ENCODE measurements around the gene RAET1E. TPM values are rescaled to one million over a fixed set of nuclear protein-coding genes. Genes with fewer than 3 reads are reported as not detected.

RAET1E gene
- total and polyA plus RNA-seq, 2 donors (not counting 3 experiments of a cell fraction or from before 2014, with no cell fraction given): 0.04 TPM; not detected in 1

DNA sequence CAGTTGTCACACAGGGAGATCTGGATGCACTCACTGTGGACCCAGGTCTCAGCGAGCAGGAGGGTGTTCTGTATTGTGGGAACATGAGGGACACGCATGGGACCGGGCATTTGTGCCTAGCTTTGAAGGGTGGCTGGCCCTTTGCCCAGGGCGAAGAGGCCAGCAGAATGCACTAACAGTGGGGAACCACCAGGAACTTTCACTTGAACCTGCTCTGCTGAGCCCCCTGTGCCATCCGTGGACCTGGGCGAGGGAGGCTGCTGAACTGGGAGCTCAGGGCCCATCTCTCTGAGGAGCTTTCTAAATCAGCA lies 42.7 kb upstream of the RAET1E start:
- Histone ChIP-seq H3K36me3 (ENCODE audit: control insufficient read depth in 2 of 2, extremely low read depth in 1 of 2, insufficient read depth in 2 of 2, low read length in 2 of 2) (no peaks in the 10 kb centered on the region), H3K9ac (replicated peaks; ENCODE audit: extremely low read depth, insufficient read depth, low read length) (no peak overlapping the region), H3K4me3 (replicated peaks in 1 of 3; ENCODE audit: insufficient read depth in 1 of 3, low read depth in 1 of 3, low read length in 3 of 3) (no peak overlapping the region), H3K27me3 (ENCODE audit: control insufficient read depth in 2 of 2, insufficient read depth in 2 of 2, low read length in 2 of 2) (peaks cover 37 to 48% of the 10 kb centered on the region in 2 experiments), H3K27ac (ENCODE audit: insufficient read depth, low read depth, low read length) (no peak overlapping the region), H4K20me1 (replicated peaks; ENCODE audit: control insufficient read depth, extremely low read depth, insufficient read depth, low read length) (no peaks in the 10 kb centered on the region), H3K9me1 (replicated peaks; ENCODE audit: control insufficient read depth, extremely low read depth, insufficient read depth, low read length) (no peaks in the 10 kb centered on the region), H2AFZ (ENCODE audit: low read depth, low read length) (no peak overlapping the region), H3K9me3 (replicated peaks; ENCODE audit: control insufficient read depth, insufficient read depth, low read length) (no peaks in the 10 kb centered on the region), H3K4me1 (ENCODE audit: control insufficient read depth, extremely low read depth, insufficient read depth, low read length) (peaks cover 14% of the 10 kb centered on the region), H3K4me2 (ENCODE audit: insufficient read depth, low read length) (no peak overlapping the region), H3K79me2 (ENCODE audit: control insufficient read depth, insufficient read depth, low read length) (no peaks in the 10 kb centered on the region)
- FAIRE-seq (no peak), DNase-seq (ENCODE audit: low read depth, low spot score) (no peak)
- ChIA-PET CTCF (interaction anchor here (0.8 to 1.3 kb wide), 3 partner anchors 16 to 76 kb away, joined by 3 to 8 read pairs (median 3); no protein-coding TSS in a partner anchor), POLR2A (no interaction called here)
- TF ChIP-seq, protein P1, sequence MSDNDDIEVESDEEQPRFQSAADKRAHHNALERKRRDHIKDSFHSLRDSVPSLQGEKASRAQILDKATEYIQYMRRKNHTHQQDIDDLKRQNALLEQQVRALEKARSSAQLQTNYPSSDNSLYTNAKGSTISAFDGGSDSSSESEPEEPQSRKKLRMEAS (IDR thresholded peaks at IDR 0.05; ENCODE audit: insufficient read depth, insufficient read length): no peak
- TF ChIP-seq POLR2AphosphoS5 (IDR thresholded peaks at IDR 0.05; ENCODE audit: insufficient read depth, low read depth, low read length) (no peak), EZH2 (IDR thresholded peaks at IDR 0.05; ENCODE audit: borderline replicate concordance, low read depth, low read length, severe bottlenecking) (no peak), JUN (IDR thresholded peaks at IDR 0.05; ENCODE audit: borderline replicate concordance, insufficient read depth, insufficient read length, low read depth) (no peak), FOS (IDR thresholded peaks at IDR 0.05; ENCODE audit: borderline replicate concordance, insufficient read depth, low read length) (no peak), GATA2 (IDR thresholded peaks at IDR 0.05; ENCODE audit: insufficient read depth, insufficient read length, low read depth, low read length) (no peak)
- TF ChIP-seq, protein P2, sequence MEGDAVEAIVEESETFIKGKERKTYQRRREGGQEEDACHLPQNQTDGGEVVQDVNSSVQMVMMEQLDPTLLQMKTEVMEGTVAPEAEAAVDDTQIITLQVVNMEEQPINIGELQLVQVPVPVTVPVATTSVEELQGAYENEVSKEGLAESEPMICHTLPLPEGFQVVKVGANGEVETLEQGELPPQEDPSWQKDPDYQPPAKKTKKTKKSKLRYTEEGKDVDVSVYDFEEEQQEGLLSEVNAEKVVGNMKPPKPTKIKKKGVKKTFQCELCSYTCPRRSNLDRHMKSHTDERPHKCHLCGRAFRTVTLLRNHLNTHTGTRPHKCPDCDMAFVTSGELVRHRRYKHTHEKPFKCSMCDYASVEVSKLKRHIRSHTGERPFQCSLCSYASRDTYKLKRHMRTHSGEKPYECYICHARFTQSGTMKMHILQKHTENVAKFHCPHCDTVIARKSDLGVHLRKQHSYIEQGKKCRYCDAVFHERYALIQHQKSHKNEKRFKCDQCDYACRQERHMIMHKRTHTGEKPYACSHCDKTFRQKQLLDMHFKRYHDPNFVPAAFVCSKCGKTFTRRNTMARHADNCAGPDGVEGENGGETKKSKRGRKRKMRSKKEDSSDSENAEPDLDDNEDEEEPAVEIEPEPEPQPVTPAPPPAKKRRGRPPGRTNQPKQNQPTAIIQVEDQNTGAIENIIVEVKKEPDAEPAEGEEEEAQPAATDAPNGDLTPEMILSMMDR (IDR thresholded peaks at IDR 0.05; ENCODE audit: extremely low read depth in 1 of 2, insufficient read depth in 1 of 2, low read depth in 1 of 2, low read length in 2 of 2): no peak
- dilution Hi-C loops (cut with MboI; ENCODE audit: extremely low pct_ligation_motif_present, low sequenced_read_pairs) (no loop called here), intact Hi-C loops (cut with micrococcal nuclease) (loop anchor here (2.0 kb wide), 1 partner anchor 20 kb away; no protein-coding TSS in a partner anchor)
- BruUV-seq (replicated peaks): no TSS peak
